ENCODE measurements around the gene MARK1. TPM values are rescaled to one million over a fixed set of nuclear protein-coding genes. Genes with fewer than 3 reads are reported as not detected.

MARK1 gene
- total and polyA plus RNA-seq, 9 of the 15 experiments (the other 6 are each of a cell fraction or from before 2014, with no cell fraction given), result not detected

DNA sequence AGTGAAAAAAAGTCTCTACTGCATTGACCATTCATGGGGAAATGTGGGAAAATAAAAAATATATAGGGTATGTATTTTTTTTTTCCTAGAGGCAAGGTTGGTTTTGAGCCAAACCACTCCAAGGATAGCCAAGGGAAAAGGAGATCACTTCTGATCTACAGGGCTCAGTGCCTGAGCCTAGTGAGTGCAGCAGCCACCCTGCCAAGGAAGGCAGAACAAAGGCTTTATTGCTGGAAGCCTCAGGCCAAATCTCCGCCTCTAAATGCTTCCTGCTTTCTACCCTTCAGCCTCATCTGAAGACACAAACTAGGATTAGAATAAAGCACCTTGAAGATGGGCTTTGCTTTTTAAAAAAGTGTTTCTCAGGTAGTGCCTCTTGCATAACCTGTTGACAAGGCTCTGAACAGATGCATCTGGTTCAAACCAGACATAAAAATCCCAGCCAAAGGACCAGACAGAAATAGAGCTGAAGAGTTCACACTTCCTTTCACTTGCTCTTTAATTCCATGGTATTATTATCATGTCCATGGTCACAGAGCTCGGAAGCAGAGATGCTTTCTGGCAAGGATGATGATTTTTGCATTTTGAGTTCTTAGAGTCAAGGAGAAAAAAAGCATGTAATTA lies 172.7 kb downstream of the MARK1 start:
- POLR2A ChIA-PET, result no interaction called here
- no peak for TF ChIP-seq ELF2 (CRISPR knock-in tag; IDR thresholded peaks at IDR 0.05)
- no peak for TF ChIP-seq POLR2H (tag; IDR thresholded peaks at IDR 0.05; ENCODE audit: low read depth)
- TF ChIP-seq RBBP5 (IDR thresholded peaks at IDR 0.05; ENCODE audit: borderline replicate concordance, insufficient read depth, low read length, poor library complexity, severe bottlenecking), result no peak
- no peak for TF ChIP-seq HBP1 (CRISPR knock-in tag; IDR thresholded peaks at IDR 0.05)
- no peak for TF ChIP-seq FOXM1 (IDR thresholded peaks at IDR 0.05; ENCODE audit: low read depth)
- no peak for TF ChIP-seq FOXM1 (CRISPR knock-in tag; IDR thresholded peaks at IDR 0.05; ENCODE audit: low read depth)
- no peak for TF ChIP-seq LCOR (CRISPR knock-in tag; IDR thresholded peaks at IDR 0.05)
- TF ChIP-seq SUPT5H (IDR thresholded peaks at IDR 0.05), result no peak
- TF ChIP-seq PRPF4 (IDR thresholded peaks at IDR 0.05; ENCODE audit: insufficient read depth, low read depth, low read length, poor library complexity, severe bottlenecking), result no peak
- TF ChIP-seq CHD1 (IDR thresholded peaks at IDR 0.05; ENCODE audit: low read length), result no peak
- TF ChIP-seq ZNF217 (CRISPR knock-in tag; IDR thresholded peaks at IDR 0.05), result no peak
- no peak for TF ChIP-seq TRIM28 (IDR thresholded peaks at IDR 0.05)
- TF ChIP-seq BMI1 (IDR thresholded peaks at IDR 0.05; ENCODE audit: low read length), result no peak
- no peak for TF ChIP-seq JUND (IDR thresholded peaks at IDR 0.05; ENCODE audit: borderline replicate concordance, low read depth, low read length)
- TF ChIP-seq JUND (tag; IDR thresholded peaks at IDR 0.05; ENCODE audit: borderline replicate concordance, low read depth, low read length), result no peak
- Histone ChIP-seq H3K9ac (ENCODE audit: insufficient read depth in 1 of 2, low read depth in 2 of 2, low read length in 2 of 2) (no peak overlapping the region), H3K36me3 (ENCODE audit: control insufficient read depth, insufficient read depth, low read length) (no peaks in the 10 kb centered on the region), H3K9me3 (replicated peaks; ENCODE audit: control insufficient read depth, insufficient read depth, low read depth, low read length) (no peaks in the 10 kb centered on the region), H4K20me1 (replicated peaks; ENCODE audit: control insufficient read depth, insufficient read depth, low read length) (no peaks in the 10 kb centered on the region), H3K79me2 (ENCODE audit: control insufficient read depth, insufficient read depth, low read length) (no peaks in the 10 kb centered on the region), H3K27me3 (ENCODE audit: control insufficient read depth in 2 of 2, insufficient read depth in 2 of 2, low read length in 2 of 2) (peaks cover 4 to 39% of the 10 kb centered on the region in 2 experiments; a peak in 3 of 5 replicates), H3K4me2 (ENCODE audit: insufficient read depth, low read length) (no peak overlapping the region), H3K9me1 (ENCODE audit: control insufficient read depth, insufficient read depth, low read length) (no peaks in the 10 kb centered on the region), H3K4me3 (no peak overlapping the region), H3K27ac (ENCODE audit: extremely low read depth, low read depth, low read length) (no peak overlapping the region), H2AFZ (ENCODE audit: low read depth, low read length) (no peak overlapping the region), H3K4me1 (replicated peaks in 1 of 2; ENCODE audit: control insufficient read depth in 2 of 2, insufficient read depth in 2 of 2, low read length in 2 of 2) (no peaks in the 10 kb centered on the region)
- in situ Hi-C loops (cut with MboI), result no loop called here
- ATAC-seq (no peak), FAIRE-seq (no peak), DNase-seq (ENCODE audit: extremely low read depth in 1 of 4, low spot score in 3 of 4) (no peak)
- intact Hi-C loops (cut with micrococcal nuclease), result no loop called here
- CTCF ChIA-PET (ENCODE audit: low intra/inter-chr PET ratio), result no interaction called here
- 0% methylated on average over 2 of the region's 2 CpGs for WGBS (ENCODE audit: insufficient coverage, low coverage, missing lambda C conversion rate)
- no TSS peak for BruUV-seq (replicated peaks)

Measured in K562 (cell line).